ENCODE measurements around the gene OR14K1. TPM values are rescaled to one million over a fixed set of nuclear protein-coding genes. Genes with fewer than 3 reads are reported as not detected.
"Not testable (repeated sequence)": the region's sequence is repeated elsewhere in the genome, so short reads cannot be mapped to it uniquely, and the experiment has no call there.

Gene OR14K1
- total RNA-seq = not detected

GRCh38 chr1:247738315-247738714 is at the start of gene OR14K1:
Gene OR14K1, plus strand, starts transcription at chr1:247738615. Its CDS starts 0 bp downstream, at chr1:247738615.
- Histone ChIP-seq H3K4me1 (no peaks in the 10 kb centered on the region), H3K36me3 (no peaks in the 10 kb centered on the region), H3K27ac (replicated peaks in 1 of 4) (no peak within 1 kb of the TSS), H3K9me3 (no peaks in the 10 kb centered on the region), H3K27me3 (no peaks in the 10 kb centered on the region), H3K4me3 (no peak within 1 kb of the TSS)
- DNase-seq (ENCODE audit: extremely low spot score) = no peak
- 89% methylated on average over 1 of the region's 1 CpG for WGBS
- no peak for TF ChIP-seq POLR2A (IDR thresholded peaks at IDR 0.05; ENCODE audit: low read depth)
- no peak for TF ChIP-seq CTCF (IDR thresholded peaks at IDR 0.05)
- TF ChIP-seq POLR2AphosphoS5 (IDR thresholded peaks at IDR 0.05) = no peak
- no peak for TF ChIP-seq EP300 (IDR thresholded peaks at IDR 0.05)
- intact Hi-C loops (cut with DNase I) = no loop called here

GRCh38 chr1:247701338-247701737 is 37.1 kb upstream of the OR14K1 start:
- Histone ChIP-seq H3K9me3 (peaks cover 0 to 4% (median 2%) of the 10 kb centered on the region in 4 donors), H3K27me3 (no peaks in the 10 kb centered on the region), H3K4me3 (no peak overlapping the region), H3K27ac (replicated peaks in 1 of 4) (no peak overlapping the region), H3K4me1 (no peaks in the 10 kb centered on the region), H3K36me3 (no peaks in the 10 kb centered on the region)
- 56% methylated on average over 1 of the region's 1 CpG for WGBS
- TF ChIP-seq POLR2AphosphoS5 (IDR thresholded peaks at IDR 0.05) (no peak), EP300 (IDR thresholded peaks at IDR 0.05) (no peak), CTCF (IDR thresholded peaks at IDR 0.05) (no peak), POLR2A (IDR thresholded peaks at IDR 0.05; ENCODE audit: low read depth) (no peak)
- DNase-seq (ENCODE audit: extremely low spot score) = no peak
- intact Hi-C loops (cut with DNase I) = no loop called here

- H3K27me3 ChIP-seq; H3K36me3 ChIP-seq; H3K27ac ChIP-seq (replicated peaks in 1 of 4); DNase-seq (ENCODE audit: extremely low spot score); intact Hi-C loops (cut with DNase I); H3K4me3 ChIP-seq; H3K4me1 ChIP-seq; H3K9me3 ChIP-seq: not testable (repeated sequence)
- 93% methylated on average over 8 of the region's 8 CpGs for WGBS
Measured at GRCh38 chr1:247710681-247711080, 27.7 kb upstream of the OR14K1 start.

GRCh38 chr1:247713753-247714152 is 24.7 kb upstream of the OR14K1 start:
- H3K36me3 ChIP-seq = no peaks in the 10 kb centered on the region
- H3K27ac ChIP-seq (replicated peaks in 1 of 4) = no peak overlapping the region
- H3K9me3 ChIP-seq = no peaks in the 10 kb centered on the region
- intact Hi-C loops (cut with DNase I) = no loop called here
- no peaks in the 10 kb centered on the region for H3K4me1 ChIP-seq
- no peak for TF ChIP-seq EP300 (IDR thresholded peaks at IDR 0.05)
- TF ChIP-seq POLR2A (IDR thresholded peaks at IDR 0.05; ENCODE audit: low read depth) = no peak
- no peak for TF ChIP-seq CTCF (IDR thresholded peaks at IDR 0.05)
- TF ChIP-seq POLR2AphosphoS5 (IDR thresholded peaks at IDR 0.05) = no peak
- no peak overlapping the region for H3K4me3 ChIP-seq
- H3K27me3 ChIP-seq = no peaks in the 10 kb centered on the region
- WGBS = 89% methylated on average over 7 of the region's 7 CpGs
- DNase-seq (ENCODE audit: extremely low spot score) = no peak

GRCh38 chr1:247716546-247716945 is 21.9 kb upstream of the OR14K1 start, which contains the start of gene OR6F1:
Gene OR6F1, minus strand, starts transcription at chr1:247716646. Its CDS starts 3,891 bp downstream, at chr1:247712755.
- no peak within 1 kb of the TSS for H3K4me3 ChIP-seq
- WGBS = 78% methylated on average over 3 of the region's 3 CpGs
- H3K9me3 ChIP-seq = peaks cover 0 to 10% (median 2%) of the 10 kb centered on the region in 4 donors
- DNase-seq (ENCODE audit: extremely low spot score) = no peak
- intact Hi-C loops (cut with DNase I) = no loop called here
- H3K27ac ChIP-seq (replicated peaks in 1 of 4) = no peak within 1 kb of the TSS
- no peak for TF ChIP-seq CTCF (IDR thresholded peaks at IDR 0.05)
- TF ChIP-seq POLR2A (IDR thresholded peaks at IDR 0.05; ENCODE audit: low read depth) = no peak
- TF ChIP-seq POLR2AphosphoS5 (IDR thresholded peaks at IDR 0.05) = no peak
- TF ChIP-seq EP300 (IDR thresholded peaks at IDR 0.05) = no peak
- H3K27me3 ChIP-seq = no peaks in the 10 kb centered on the region
- no peaks in the 10 kb centered on the region for H3K36me3 ChIP-seq
- no peaks in the 10 kb centered on the region for H3K4me1 ChIP-seq
